C4-2B (cell line): Measurements from ENCODE around the gene DRG2.

Experiments
- H3K27ac ChIP-seq: fragments of 450-650 bp; 2 replicates; pipeline ENCODE4 v1.5.1; 2017
- CTCF ChIP-seq: fragments of 450-650 bp; conservative IDR thresholded peaks from 2 replicates; pipeline ENCODE4 v1.5.1; 2017; ENCODE audit warnings: mild to moderate bottlenecking
- ZFX ChIP-seq: fragments of 450-650 bp; IDR thresholded peaks from 2 replicates; pipeline ENCODE4 v1.6.1; 2017

Gene DRG2

DNA sequence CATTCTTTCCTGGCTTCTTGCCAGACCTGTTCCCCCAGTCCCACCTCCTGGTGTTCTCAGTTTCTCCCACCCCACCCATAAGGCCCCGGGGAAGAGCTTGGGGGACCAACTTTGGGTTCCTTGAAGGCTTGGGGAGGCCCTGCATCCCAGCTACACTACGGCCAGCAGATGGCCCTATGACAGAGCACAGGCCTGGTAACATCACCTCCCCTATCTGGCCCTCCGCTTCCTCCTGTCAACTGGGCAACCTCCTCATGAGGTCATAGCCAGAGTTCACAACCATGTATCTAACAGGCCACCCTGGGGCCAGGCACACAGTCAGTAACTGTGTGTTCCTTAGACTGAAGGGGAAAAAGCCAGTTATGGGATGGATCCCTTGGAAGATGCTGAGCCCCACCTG lies 52.2 kb downstream of the DRG2 start:
- no peak for TF ChIP-seq CTCF
- TF ChIP-seq ZFX = no peak

DNA sequence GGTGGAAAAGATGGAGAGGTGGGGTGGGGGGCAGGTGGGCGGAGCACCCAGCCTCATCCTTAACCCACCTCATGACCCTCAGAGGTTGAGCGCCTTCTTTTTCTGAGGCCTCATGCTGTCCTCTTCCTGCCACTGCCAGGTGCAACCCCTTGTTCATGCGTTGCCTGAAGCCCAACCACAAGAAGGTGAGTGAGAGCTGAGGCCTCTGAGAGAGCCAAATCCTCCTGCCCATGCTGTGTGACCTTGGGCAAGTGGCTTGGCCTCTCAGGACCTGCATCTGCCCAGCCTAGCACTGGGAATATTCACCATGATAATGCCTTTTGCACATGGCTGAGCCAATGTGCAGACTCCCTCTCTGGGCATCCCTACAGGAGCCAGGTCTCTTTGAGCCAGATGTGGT lies 52.9 kb downstream of the DRG2 start:
- H3K27ac ChIP-seq = no peak overlapping the region
- no peak for TF ChIP-seq CTCF
- TF ChIP-seq ZFX = no peak

More for the DNA sequence above, 52.2 kb downstream of the DRG2 start:
- no peak overlapping the region for H3K27ac ChIP-seq

- H3K27ac ChIP-seq = no peak overlapping the region
- TF ChIP-seq ZFX (no peak), CTCF (peak; percentile 86)
Observed at GRCh38 chr17:18141210-18141803, 53.6 kb downstream of the DRG2 start.

DNA sequence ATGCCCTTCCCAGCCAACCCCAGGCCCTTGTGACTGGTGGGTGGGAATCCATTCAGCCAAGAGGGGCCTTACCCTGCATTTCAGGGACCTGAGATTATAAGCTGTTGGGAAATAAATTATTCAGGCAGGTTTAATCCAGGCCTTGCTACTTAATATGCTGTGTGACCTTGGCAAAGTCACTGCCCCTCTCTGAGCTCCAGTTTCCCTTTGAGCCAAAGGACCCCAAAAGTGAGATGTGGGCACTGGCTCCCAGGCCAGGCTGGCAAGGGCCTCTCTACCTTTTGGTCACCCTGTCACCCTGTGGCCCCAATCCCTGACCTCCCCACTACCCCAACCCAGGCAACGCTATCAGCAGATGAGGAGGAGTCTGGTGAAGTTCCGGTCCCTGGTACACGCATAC lies 54.7 kb downstream of the DRG2 start:
- TF ChIP-seq ZFX (no peak), CTCF (no peak)
- no peak overlapping the region for H3K27ac ChIP-seq

DNA sequence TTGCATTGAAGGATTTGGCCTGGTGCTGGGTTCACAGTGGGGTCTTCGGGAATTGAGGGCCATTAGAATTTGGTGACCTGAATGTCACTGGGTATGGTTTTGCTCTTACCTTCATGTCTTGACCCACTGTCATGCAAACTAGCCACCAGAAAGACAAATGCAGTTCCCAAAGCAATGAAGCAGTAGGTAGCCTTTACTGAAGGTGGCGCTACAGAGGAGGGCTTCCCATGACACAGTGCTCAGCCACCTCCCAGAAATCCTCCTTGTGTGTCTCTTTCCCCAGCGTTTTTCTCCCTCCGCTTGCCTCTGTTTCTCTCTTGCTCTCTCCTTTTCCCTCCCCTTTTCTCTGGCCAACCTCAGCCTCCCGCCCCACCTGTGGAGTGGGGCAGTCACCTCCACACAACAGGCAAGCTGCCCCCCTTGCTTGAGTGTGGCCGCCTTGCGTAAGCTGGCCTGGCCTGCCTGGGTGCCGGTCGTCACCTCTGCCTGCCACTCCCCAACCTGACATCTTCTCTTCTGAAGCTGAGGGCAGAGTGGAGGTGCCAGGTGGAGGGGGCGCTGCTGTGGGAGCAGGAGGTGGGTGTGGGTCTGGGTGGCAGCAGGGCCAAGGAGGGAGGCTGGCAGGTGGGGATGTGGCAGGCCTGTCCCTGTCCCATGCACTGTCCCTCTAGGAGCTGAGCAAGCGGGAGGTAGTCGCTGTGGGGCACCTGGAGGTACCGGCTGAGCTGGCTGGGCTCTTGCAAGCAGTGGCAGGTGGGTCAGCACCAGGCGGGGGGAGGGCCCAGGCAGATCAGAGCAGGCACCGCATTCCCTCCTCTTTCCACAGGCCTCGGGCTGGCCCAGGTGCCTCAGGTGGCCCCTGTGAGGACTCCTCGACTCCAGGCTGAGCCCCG lies 55.5 kb downstream of the DRG2 start:
- no peak for TF ChIP-seq ZFX
- no peak for TF ChIP-seq CTCF
- no peak overlapping the region for H3K27ac ChIP-seq

- no peak overlapping the region for H3K27ac ChIP-seq
- TF ChIP-seq CTCF (no peak), ZFX (no peak)
Observed at GRCh38 chr17:18144261-18144660, 56.5 kb downstream of the DRG2 start.

DNA sequence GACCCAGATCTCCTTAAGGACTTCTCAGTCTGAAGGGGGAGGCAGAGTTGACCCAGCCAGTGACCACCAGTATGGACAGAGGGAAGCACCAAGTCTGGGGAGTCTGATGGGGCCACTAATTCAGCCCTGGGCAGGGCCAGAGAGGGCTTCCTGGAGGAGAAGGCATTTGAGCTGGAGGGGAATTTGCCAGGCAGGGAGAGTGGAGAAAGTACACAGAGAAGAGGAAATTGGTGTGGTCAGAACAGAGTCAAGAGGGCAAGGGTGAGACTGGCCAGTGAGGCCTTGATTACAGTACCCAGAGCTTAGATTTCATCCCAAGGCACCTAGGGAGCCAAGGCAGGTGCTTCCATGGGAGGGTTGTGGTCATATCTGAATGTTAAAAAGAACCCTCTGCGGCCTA lies 57.1 kb downstream of the DRG2 start:
- no peak overlapping the region for H3K27ac ChIP-seq
- no peak for TF ChIP-seq CTCF
- no peak for TF ChIP-seq ZFX
